LNCaP clone FGC (cell line): ENCODE measurements around the gene SLC25A28.

Experiments used
- DNase-seq: peaks from one replicate; pipeline ENCODE4 v3.0.0-alpha.2; 2011; ENCODE audit warnings: low read depth
- H3K4me3 ChIP-seq: 2 replicates; pipeline ENCODE4 v1.5.1; 2011; ENCODE audit warnings: mild to moderate bottlenecking, low read depth, low read length, control low read depth
- TF ChIP-seq, protein P1 (sequence below): IDR thresholded peaks from 2 replicates; pipeline ENCODE4 v1.5.1; 2012; ENCODE audit warnings: mild to moderate bottlenecking; ENCODE audit not compliant: control insufficient read depth, insufficient read depth; ENCODE audit errors: extremely low read depth

Gene SLC25A28

GRCh38 chr10:99623919-99624318 is 3.7 kb upstream of the SLC25A28 start:
- H3K4me3 ChIP-seq, result no peak overlapping the region
- TF ChIP-seq, protein P1, sequence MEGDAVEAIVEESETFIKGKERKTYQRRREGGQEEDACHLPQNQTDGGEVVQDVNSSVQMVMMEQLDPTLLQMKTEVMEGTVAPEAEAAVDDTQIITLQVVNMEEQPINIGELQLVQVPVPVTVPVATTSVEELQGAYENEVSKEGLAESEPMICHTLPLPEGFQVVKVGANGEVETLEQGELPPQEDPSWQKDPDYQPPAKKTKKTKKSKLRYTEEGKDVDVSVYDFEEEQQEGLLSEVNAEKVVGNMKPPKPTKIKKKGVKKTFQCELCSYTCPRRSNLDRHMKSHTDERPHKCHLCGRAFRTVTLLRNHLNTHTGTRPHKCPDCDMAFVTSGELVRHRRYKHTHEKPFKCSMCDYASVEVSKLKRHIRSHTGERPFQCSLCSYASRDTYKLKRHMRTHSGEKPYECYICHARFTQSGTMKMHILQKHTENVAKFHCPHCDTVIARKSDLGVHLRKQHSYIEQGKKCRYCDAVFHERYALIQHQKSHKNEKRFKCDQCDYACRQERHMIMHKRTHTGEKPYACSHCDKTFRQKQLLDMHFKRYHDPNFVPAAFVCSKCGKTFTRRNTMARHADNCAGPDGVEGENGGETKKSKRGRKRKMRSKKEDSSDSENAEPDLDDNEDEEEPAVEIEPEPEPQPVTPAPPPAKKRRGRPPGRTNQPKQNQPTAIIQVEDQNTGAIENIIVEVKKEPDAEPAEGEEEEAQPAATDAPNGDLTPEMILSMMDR, result no peak
- no peak for DNase-seq

- TF ChIP-seq, protein P1, result no peak
- peak overlapping the region; percentile 59 for H3K4me3 ChIP-seq
- DNase-seq, result peak; percentile 10
These were observed 1.4 kb upstream of the SLC25A28 start for GRCh38 chr10:99621454-99622251.

DNA sequence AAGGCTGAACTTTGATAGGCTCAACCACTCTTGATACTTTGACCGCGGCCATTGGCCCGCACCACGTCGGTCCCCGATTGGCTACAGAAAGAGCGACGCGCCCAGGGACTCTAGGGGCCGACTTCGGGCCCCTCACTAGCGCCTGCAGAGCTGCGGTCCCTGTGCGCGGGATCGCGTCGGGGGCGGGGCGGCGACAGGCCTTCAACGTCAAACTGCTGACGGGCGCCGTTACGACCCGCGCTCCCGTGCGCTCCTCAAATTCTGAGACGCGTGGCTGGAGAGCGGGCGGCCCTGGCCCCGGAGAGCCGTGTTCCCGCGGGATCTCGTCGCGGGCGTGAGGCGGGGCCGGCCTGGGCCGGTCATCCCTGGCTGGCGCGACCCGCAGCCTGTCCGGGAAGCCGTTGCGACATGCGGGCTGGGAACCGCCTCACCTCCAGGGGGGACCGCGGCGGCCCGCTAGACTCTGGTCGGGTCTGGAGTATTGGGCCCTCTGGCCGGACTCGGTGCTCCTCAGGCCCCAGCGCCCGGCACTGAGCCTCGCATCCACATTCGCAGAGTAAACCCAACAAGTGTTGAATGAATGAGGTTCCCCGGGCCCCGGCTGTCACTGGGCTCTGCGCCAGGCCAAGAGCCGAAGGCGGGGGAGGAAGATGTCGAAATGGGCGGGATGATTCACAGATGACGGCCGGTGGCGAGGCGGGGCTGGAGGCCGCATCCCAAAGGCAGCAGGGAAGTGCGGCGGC is 643 bp upstream of the SLC25A28 start:
- TF ChIP-seq, protein P1, result no peak
- peak; percentile 31 for DNase-seq
- H3K4me3 ChIP-seq, result peak overlapping the region; percentile 59

DNA sequence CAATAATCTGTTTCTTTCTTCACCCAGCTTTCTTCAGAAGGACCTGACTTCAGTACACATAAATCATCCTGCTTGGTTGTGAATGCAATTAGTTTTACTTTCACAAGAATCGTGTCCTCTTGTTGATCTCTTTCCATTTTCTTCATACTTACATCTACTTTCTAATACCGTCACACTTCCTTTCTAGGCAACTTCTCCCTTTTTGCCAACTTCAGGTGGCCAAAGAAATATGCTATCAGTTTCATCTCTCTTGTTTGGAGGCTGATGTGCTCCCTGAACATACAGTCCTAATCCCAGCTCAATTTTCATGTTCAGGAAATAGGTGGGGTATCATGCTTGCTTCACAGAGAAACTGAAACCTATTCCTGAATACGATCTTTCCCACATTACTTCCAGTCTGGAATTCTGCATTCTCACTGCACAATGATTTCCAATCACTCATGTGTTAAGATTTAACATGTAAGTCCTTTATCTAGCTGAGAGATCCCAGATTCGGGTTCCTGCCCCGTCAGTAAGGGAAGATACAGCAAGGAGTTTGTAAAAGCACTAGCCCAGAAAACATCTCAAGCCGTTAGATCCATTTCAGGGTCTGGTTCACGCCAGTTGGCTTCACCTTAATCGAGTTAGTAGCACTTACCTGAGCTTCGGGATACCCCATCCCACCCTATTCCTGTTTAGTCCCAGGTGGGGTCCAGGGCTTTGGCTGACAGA is 994 bp downstream of the SLC25A28 start:
- H3K4me3 ChIP-seq, result peak overlapping the region; percentile 76
- TF ChIP-seq, protein P1, result no peak
- DNase-seq, result no peak

DNA sequence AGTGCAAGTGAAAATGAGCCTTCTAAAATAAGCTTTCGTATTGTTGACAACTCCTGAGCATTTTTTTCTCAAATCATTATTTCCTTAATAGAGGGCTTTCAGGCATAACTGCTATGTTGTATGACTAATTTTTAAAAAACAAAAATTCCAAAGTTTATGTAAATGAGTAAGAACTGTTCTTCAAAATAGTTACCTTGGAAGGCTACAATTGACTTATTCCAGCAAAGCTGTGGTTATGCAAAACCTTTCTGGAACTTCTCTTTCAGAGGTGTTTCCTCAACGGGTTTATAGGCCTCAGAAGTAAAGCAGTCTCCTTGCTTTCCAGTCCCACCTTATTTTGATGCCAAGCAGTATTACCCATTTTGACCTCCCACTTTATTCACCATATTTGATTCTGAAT is 2.5 kb downstream of the SLC25A28 start:
- TF ChIP-seq, protein P1, result no peak
- H3K4me3 ChIP-seq, result 0 out of 2 replicates have a peak overlapping the region, but pooled peaks have one; percentile 7
- DNase-seq, result no peak

DNA sequence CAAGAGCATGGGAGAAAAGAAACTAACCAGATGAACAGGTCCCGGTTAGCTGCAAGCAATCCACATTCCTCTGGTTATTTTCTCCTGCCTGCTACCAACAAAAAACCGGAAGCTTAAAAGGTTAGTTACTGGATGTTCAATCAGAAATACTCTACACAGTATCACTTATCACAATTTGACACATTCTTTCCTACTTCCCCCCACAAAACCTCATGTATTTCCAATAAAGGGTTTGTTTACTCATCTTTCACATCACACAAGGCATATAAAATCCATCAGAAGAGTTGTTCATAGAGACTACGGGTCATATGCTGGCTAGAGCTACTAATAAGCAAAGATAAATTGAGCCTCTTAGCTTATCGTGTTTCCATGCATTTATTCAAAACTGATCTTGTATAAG is 4.8 kb downstream of the SLC25A28 start:
- no peak for DNase-seq
- H3K4me3 ChIP-seq, result no peak overlapping the region
- TF ChIP-seq, protein P1, result no peak
